Fibroblast of skin of right quadriceps (primary cell): ENCODE measurements around the gene GLRB.
"Not testable (repeated sequence)": the region's sequence is repeated elsewhere in the genome, so short reads cannot be mapped to it uniquely, and the experiment has no call there.

ENCODE experiments used
- DNase-seq: peaks from one replicate; pipeline ENCODE4 v3.0.0-alpha.2; 2013

The GLRB gene

GRCh38 chr4:157075811-157076577 is at the start of gene GLRB:
TSS of gene GLRB (plus strand) at chr4:157076150. CDS start at chr4:157078025, 1,875 bp downstream.
- DNase-seq, result peak; percentile 18

GRCh38 chr4:157035471-157035870 is 40.5 kb upstream of the GLRB start:
- no peak for DNase-seq

GRCh38 chr4:157040405-157040804 is 35.5 kb upstream of the GLRB start:
- no peak for DNase-seq

- DNase-seq, result peak; percentile 55
Measured at GRCh38 chr4:157043131-157043530, 32.8 kb upstream of the GLRB start.

GRCh38 chr4:157045507-157046127 is 30.3 kb upstream of the GLRB start:
- DNase-seq, result peak; percentile 81

GRCh38 chr4:157048248-157048647 is 27.7 kb upstream of the GLRB start:
- DNase-seq, result peak; percentile 49

- DNase-seq, result no peak
Measured at GRCh38 chr4:157050561-157050960, 25.4 kb upstream of the GLRB start.

GRCh38 chr4:157052429-157053040 is 23.4 kb upstream of the GLRB start:
- peak; percentile 9 for DNase-seq

GRCh38 chr4:157057218-157057617 is 18.7 kb upstream of the GLRB start:
- peak; percentile 7 for DNase-seq

GRCh38 chr4:157058899-157059298 is 17.1 kb upstream of the GLRB start:
- DNase-seq, result not testable (repeated sequence)

- peak; percentile 52 for DNase-seq
Measured at GRCh38 chr4:157072002-157072401, 3.9 kb upstream of the GLRB start.

- DNase-seq, result no peak
Measured at GRCh38 chr4:157075401-157075800, 549 bp upstream of the GLRB start.

- DNase-seq, result no peak
Measured at GRCh38 chr4:157076578-157076947, 613 bp downstream of the GLRB start.

- no peak for DNase-seq
Measured at GRCh38 chr4:157079441-157079840, 3.5 kb downstream of the GLRB start.

GRCh38 chr4:157080605-157081004 is 4.7 kb downstream of the GLRB start:
- no peak for DNase-seq

- DNase-seq, result no peak
Measured at GRCh38 chr4:157095716-157096115, 19.8 kb downstream of the GLRB start.

GRCh38 chr4:157096439-157096838 is 20.5 kb downstream of the GLRB start:
- DNase-seq, result peak; percentile 11

- no peak for DNase-seq
Measured at GRCh38 chr4:157099506-157099905, 23.6 kb downstream of the GLRB start.

GRCh38 chr4:157104541-157104940 is 28.6 kb downstream of the GLRB start:
- DNase-seq, result no peak

GRCh38 chr4:157114671-157115070 is 38.7 kb downstream of the GLRB start:
- DNase-seq, result no peak

- peak; percentile 81 for DNase-seq
Measured at GRCh38 chr4:157115613-157116335, 39.8 kb downstream of the GLRB start.

- DNase-seq, result peak; percentile 69
Measured at GRCh38 chr4:157121401-157121800, 45.5 kb downstream of the GLRB start.

- DNase-seq, result no peak
Measured at GRCh38 chr4:157127571-157127970, 51.6 kb downstream of the GLRB start.
